ENCODE data around the gene NRAS. TPM values are rescaled to one million over a fixed set of nuclear protein-coding genes. Genes with fewer than 3 reads are reported as not detected.

Gene NRAS
- total RNA-seq, 2 donors from 2014 or later: 75.0 to 78.0 TPM

DNA sequence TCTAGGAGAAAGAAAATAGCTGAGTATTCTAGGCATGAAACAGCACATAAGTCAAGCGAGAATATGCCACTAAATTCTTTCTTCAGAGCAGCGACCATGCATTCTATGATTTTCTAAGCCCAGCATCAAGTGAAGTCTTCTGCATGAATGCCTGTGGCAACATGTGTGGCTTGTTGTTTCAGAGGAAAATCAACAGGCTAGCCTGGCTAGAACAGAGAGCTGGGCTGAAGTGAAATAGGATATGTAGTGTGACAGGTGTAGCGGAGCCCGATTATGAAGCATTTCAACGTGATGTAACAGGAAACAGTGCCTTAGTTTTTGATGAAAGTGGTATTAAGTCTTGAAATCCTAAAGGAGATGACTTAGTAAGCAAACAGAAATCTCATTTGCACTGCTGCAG, 34.2 kb upstream of the NRAS start:
- Histone ChIP-seq H3K36me3 (ENCODE audit: control insufficient read depth, insufficient read depth, low read length) (peaks cover 65% of the 10 kb centered on the region), H3K9me3 (ENCODE audit: control insufficient read depth, low read length) (no peaks in the 10 kb centered on the region), H3K4me3 (ENCODE audit: low read length) (no peak overlapping the region), H3K9ac (ENCODE audit: extremely low read depth, low read length, poor library complexity, severe bottlenecking) (no peak overlapping the region), H3K27ac (ENCODE audit: low read depth, low read length) (no peak overlapping the region), H3K4me1 (ENCODE audit: control insufficient read depth, insufficient read depth, low read length) (no peaks in the 10 kb centered on the region), H3K27me3 (ENCODE audit: control insufficient read depth, insufficient read depth, low read length, poor library complexity, severe bottlenecking) (no peaks in the 10 kb centered on the region)
- Mint-ChIP-seq H3K27ac (no peak overlapping the region), H3K27me3 (ENCODE audit: insufficient read depth) (no peaks in the 10 kb centered on the region), H3K9me3 (no peaks in the 10 kb centered on the region), H3K36me3 (ENCODE audit: low read depth) (peaks cover 49% of the 10 kb centered on the region), H3K4me3 (no peak overlapping the region), H3K4me1 (peaks cover 47% of the 10 kb centered on the region)
- no peak for DNase-seq
- TF ChIP-seq CTCF (conservative IDR thresholded peaks at IDR 0.05): no peak
- 92 to 94% methylated on average over 5 of the region's 5 CpGs for WGBS, 2 experiments (ENCODE audit: insufficient coverage in 1 of 2, insufficient read length in 1 of 2)

GRCh38 chr1:114749835-114750234, 33.3 kb upstream of the NRAS start:
- no peaks in the 10 kb centered on the region for H3K9me3 ChIP-seq (ENCODE audit: control insufficient read depth, low read length)
- H3K4me1 ChIP-seq (ENCODE audit: control insufficient read depth, insufficient read depth, low read length): no peaks in the 10 kb centered on the region
- H3K4me3 Mint-ChIP-seq: no peak overlapping the region
- peaks cover 50% of the 10 kb centered on the region for H3K36me3 Mint-ChIP-seq (ENCODE audit: low read depth)
- no peak overlapping the region for H3K4me3 ChIP-seq (ENCODE audit: low read length)
- H3K9me3 Mint-ChIP-seq: no peaks in the 10 kb centered on the region
- peaks cover 37% of the 10 kb centered on the region for H3K4me1 Mint-ChIP-seq
- no peak overlapping the region for H3K27ac ChIP-seq (ENCODE audit: low read depth, low read length)
- WGBS, 2 experiments (ENCODE audit: insufficient coverage in 1 of 2, insufficient read length in 1 of 2): 92 to 95% methylated on average over 4 to 5 of the region's 5 CpGs
- H3K27me3 ChIP-seq (ENCODE audit: control insufficient read depth, insufficient read depth, low read length, poor library complexity, severe bottlenecking): no peaks in the 10 kb centered on the region
- H3K27me3 Mint-ChIP-seq (ENCODE audit: insufficient read depth): no peaks in the 10 kb centered on the region
- H3K27ac Mint-ChIP-seq: no peak overlapping the region
- H3K36me3 ChIP-seq (ENCODE audit: control insufficient read depth, insufficient read depth, low read length): peaks cover 65% of the 10 kb centered on the region
- TF ChIP-seq CTCF (conservative IDR thresholded peaks at IDR 0.05): no peak
- no peak for DNase-seq
- H3K9ac ChIP-seq (ENCODE audit: extremely low read depth, low read length, poor library complexity, severe bottlenecking): no peak overlapping the region

DNA sequence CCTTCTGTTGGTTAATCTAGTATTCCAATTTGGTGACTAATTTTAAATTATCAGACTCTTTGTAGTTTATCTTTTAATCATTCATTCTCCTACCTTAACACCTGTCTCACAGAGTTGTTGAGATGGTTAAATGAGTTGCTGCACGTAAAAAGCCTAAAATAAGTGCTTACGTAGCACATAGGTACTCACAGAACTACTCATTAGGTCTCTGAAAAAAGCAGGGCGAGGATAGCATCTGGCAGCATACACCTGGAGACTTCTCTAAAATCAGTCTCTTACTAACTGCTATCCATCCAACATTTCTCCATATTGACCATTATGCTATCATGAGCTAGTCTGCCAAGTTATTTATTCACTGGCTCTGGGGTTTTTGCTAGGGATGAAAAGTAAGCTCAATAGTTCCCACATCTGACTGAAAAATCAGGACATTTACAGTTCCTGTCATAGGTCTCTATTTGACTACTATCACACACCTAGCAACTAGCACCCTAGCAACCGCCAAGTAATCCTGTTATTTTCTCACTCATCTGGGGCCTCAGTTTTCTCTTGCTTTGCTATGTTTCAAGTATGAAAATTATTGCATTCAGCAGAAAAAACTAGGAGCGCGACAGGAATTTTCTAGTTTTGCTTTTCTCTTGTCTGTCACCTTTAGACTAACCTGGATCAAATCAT, 30.0 kb upstream of the NRAS start:
- Histone ChIP-seq H3K4me3 (ENCODE audit: low read length) (no peak overlapping the region), H3K27ac (ENCODE audit: low read depth, low read length) (no peak overlapping the region), H3K36me3 (ENCODE audit: control insufficient read depth, insufficient read depth, low read length) (peaks cover 94% of the 10 kb centered on the region), H3K9me3 (ENCODE audit: control insufficient read depth, low read length) (no peaks in the 10 kb centered on the region), H3K27me3 (ENCODE audit: control insufficient read depth, insufficient read depth, low read length, poor library complexity, severe bottlenecking) (no peaks in the 10 kb centered on the region), H3K4me1 (ENCODE audit: control insufficient read depth, insufficient read depth, low read length) (no peaks in the 10 kb centered on the region), H3K9ac (ENCODE audit: extremely low read depth, low read length, poor library complexity, severe bottlenecking) (no peak overlapping the region)
- H3K27me3 Mint-ChIP-seq (ENCODE audit: insufficient read depth): no peaks in the 10 kb centered on the region
- no peak for DNase-seq
- no peak overlapping the region for H3K4me3 Mint-ChIP-seq
- no peak overlapping the region for H3K27ac Mint-ChIP-seq
- TF ChIP-seq CTCF (conservative IDR thresholded peaks at IDR 0.05): no peak
- H3K9me3 Mint-ChIP-seq: no peaks in the 10 kb centered on the region
- 77 to 81% methylated on average over 5 to 6 of the region's 6 CpGs for WGBS, 2 experiments (ENCODE audit: insufficient coverage in 1 of 2, insufficient read length in 1 of 2)
- peaks cover 74% of the 10 kb centered on the region for H3K36me3 Mint-ChIP-seq (ENCODE audit: low read depth)
- H3K4me1 Mint-ChIP-seq: peaks cover 11% of the 10 kb centered on the region
